ENCODE measurements around the gene ZNF598. TPM values are rescaled to one million over a fixed set of nuclear protein-coding genes. Genes with fewer than 3 reads are reported as not detected.

ZNF598 gene
- polyA plus RNA-seq, 4 donors: 26.7 to 51.9 (median 29.7) TPM

DNA sequence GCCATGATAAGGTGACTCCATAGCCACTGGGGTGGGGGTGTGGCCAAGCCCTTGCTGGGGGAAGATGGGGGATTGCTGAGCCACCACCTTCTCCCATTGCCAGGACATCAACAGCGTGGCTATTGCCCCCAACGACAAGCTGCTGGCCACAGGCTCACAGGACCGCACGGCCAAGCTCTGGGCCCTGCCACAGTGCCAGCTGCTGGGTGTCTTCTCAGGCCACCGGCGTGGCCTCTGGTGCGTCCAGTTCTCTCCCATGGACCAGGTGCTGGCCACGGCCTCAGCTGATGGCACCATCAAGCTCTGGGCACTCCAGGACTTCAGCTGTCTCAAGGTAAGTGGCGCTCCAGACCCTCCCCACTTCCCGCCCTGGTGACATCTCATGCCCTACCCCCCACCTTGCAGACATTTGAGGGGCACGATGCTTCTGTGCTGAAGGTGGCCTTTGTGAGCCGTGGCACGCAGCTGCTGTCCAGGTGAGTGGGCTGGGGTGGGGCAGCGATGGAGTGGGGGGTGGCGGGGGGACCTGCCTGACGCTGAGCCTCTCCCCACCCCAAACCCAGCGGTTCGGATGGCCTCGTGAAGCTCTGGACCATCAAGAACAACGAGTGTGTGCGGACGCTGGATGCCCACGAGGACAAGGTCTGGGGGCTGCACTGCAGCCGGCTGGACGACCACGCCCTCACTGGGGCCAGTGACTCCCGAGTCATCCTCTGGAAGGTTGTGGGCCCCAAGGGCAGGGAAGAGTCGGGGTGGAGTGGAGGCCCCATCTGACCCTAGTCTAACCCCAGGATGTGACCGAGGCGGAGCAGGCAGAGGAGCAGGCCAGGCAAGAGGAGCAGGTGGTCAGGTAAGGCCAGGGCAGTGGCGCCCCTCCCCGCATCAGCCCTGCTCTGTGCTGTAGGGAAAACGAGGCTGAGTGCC is 32.4 kb downstream of the ZNF598 start:
- peaks cover 0 to 30% (median 5%) of the 10 kb centered on the region in 3 donors for H3K27me3 ChIP-seq (ENCODE audit: control insufficient read depth in 3 of 3, insufficient read depth in 3 of 3, low read length in 3 of 3)
- peaks cover 0 to 51% (median 7%) of the 10 kb centered on the region in 3 donors for H3K36me3 ChIP-seq (ENCODE audit: control insufficient read depth in 3 of 3, insufficient read depth in 2 of 3, low read depth in 1 of 3, low read length in 3 of 3)
- H3K4me1 ChIP-seq (ENCODE audit: control insufficient read depth in 3 of 3, insufficient read depth in 2 of 3, low read depth in 1 of 3, low read length in 2 of 3): peaks cover 2 to 47% (median 5%) of the 10 kb centered on the region in 3 donors
- H3K27ac ChIP-seq (ENCODE audit: low read depth in 1 of 3, low read length in 2 of 3): no peak overlapping the region
- DNase-seq: no peak
- no peak for FAIRE-seq
- 90 to 93% (median 91%) methylated on average over 31 to 33 of the region's 33 CpGs for WGBS, 3 donors
- no peaks in the 10 kb centered on the region for H3K9me3 ChIP-seq (ENCODE audit: control insufficient read depth in 2 of 2, insufficient read depth in 1 of 2, low read depth in 1 of 2, low read length in 1 of 2)
- H3K4me3 ChIP-seq (ENCODE audit: low read depth in 1 of 3, low read length in 3 of 3): no peak overlapping the region

DNA sequence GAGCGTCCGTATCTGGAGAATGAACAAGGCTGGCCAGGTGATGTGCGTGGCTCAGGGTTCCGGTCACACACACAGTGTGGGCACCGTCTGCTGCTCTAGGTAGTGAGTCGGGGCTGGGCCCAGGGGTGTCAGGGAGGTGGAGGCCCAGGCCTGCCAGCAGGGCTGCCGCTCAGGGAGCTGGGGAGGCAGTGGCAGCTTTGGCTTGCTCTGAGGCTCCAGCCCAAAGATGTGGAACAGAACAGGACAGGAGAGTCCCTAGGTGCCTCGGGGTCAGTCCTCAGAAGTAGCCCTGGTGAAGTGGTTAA is 33.5 kb downstream of the ZNF598 start:
- Histone ChIP-seq H3K27me3 (ENCODE audit: control insufficient read depth in 3 of 3, insufficient read depth in 3 of 3, low read length in 3 of 3) (peaks cover 0 to 20% (median 5%) of the 10 kb centered on the region in 3 donors), H3K4me1 (ENCODE audit: control insufficient read depth in 3 of 3, insufficient read depth in 2 of 3, low read depth in 1 of 3, low read length in 2 of 3) (peaks cover 2 to 37% (median 5%) of the 10 kb centered on the region in 3 donors), H3K4me3 (ENCODE audit: low read depth in 1 of 3, low read length in 3 of 3) (no peak overlapping the region), H3K27ac (ENCODE audit: low read depth in 1 of 3, low read length in 2 of 3) (no peak overlapping the region), H3K9me3 (ENCODE audit: control insufficient read depth in 2 of 2, insufficient read depth in 1 of 2, low read depth in 1 of 2, low read length in 1 of 2) (no peaks in the 10 kb centered on the region), H3K36me3 (ENCODE audit: control insufficient read depth in 3 of 3, insufficient read depth in 2 of 3, low read depth in 1 of 3, low read length in 3 of 3) (peaks cover 0 to 51% (median 7%) of the 10 kb centered on the region in 3 donors)
- 90 to 96% (median 92%) methylated on average over 8 of the region's 8 CpGs for WGBS, 3 donors
- no peak for FAIRE-seq
- no peak for DNase-seq

DNA sequence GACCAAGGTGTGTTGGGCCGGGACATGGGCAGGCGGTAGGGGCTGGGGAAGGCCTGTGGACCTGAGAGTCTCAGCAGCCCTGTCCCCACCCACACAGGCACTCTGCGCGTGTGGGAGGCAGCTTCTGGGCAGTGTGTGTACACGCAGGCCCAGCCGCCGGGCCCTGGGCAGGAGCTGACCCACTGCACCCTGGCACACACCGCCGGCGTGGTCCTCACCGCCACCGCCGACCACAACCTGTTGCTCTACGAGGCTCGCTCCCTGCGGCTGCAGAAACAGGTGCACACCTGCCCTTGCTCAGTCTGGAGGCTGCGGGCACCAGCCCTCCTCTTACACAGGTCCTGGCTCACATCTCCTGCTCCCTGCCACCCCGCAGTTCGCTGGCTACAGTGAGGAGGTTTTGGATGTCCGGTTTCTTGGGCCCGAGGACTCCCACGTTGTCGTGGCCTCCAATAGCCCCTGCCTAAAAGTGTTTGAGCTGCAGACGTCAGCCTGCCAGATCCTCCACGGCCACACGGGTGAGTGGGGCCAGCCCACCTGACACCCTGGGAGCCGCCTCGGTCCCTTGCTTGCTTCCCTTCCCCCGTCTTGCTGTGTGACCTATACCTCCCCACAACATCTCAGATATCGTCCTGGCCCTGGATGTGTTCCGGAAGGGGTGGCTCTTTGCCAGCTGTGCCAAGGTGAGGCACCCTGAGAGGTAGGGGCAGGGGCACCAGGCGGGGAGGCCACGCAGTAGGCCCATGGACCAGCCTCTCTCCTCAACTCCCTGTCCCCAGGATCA is 34.0 kb downstream of the ZNF598 start:
- Histone ChIP-seq H3K4me1 (ENCODE audit: control insufficient read depth in 3 of 3, insufficient read depth in 2 of 3, low read depth in 1 of 3, low read length in 2 of 3) (peaks cover 2 to 36% (median 5%) of the 10 kb centered on the region in 3 donors), H3K4me3 (ENCODE audit: low read depth in 1 of 3, low read length in 3 of 3) (no peak overlapping the region), H3K27ac (ENCODE audit: low read depth in 1 of 3, low read length in 2 of 3) (no peak overlapping the region), H3K9me3 (ENCODE audit: control insufficient read depth in 2 of 2, insufficient read depth in 1 of 2, low read depth in 1 of 2, low read length in 1 of 2) (no peaks in the 10 kb centered on the region), H3K27me3 (ENCODE audit: control insufficient read depth in 3 of 3, insufficient read depth in 3 of 3, low read length in 3 of 3) (peaks cover 0 to 14% (median 5%) of the 10 kb centered on the region in 3 donors), H3K36me3 (ENCODE audit: control insufficient read depth in 3 of 3, insufficient read depth in 2 of 3, low read depth in 1 of 3, low read length in 3 of 3) (peaks cover 0 to 51% (median 7%) of the 10 kb centered on the region in 3 donors)
- FAIRE-seq (no peak), DNase-seq (no peak)
- WGBS, 3 donors: 90 to 95% (median 93%) methylated on average over 32 to 33 of the region's 33 CpGs

DNA sequence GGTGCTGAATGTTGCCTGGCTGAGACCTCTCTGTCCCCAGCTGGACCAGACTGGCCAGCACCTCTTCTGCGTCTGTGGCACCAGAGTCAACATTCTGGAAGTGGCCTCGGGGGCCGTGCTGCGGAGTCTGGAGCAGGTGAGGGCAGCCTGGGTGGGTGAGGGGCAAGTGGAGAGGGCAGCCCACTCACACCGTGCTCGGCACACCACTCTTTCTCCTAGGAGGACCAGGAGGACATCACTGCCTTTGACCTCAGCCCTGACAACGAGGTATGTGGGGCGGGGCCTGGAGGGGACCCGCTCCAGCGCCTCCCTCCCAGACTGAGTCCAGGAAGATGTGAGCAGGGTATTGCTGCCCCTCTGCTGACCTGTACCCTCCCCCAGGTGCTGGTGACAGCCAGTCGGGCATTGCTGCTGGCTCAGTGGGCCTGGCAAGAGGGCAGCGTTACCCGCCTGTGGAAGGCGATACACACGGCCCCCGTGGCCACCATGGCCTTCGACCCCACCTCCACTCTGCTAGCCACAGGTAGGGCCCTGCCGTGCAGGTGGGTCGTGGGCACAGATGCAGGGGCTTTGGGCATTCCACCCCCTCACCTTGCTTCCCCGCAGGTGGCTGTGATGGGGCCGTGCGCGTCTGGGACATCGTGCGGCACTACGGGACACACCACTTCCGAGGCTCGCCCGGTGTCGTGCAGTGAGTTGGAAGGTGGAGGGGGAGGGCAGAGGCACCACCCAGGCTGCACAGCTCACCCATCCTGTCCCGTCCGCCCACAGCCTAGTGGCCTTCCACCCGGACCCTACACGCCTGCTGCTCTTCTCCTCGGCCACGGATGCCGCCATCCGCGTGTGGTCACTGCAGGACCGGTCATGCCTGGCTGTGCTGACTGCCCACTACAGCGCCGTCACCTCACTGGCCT is 35.2 kb downstream of the ZNF598 start:
- DNase-seq (no peak), FAIRE-seq (no peak)
- no peaks in the 10 kb centered on the region for H3K9me3 ChIP-seq (ENCODE audit: control insufficient read depth in 2 of 2, insufficient read depth in 1 of 2, low read depth in 1 of 2, low read length in 1 of 2)
- peaks cover 0 to 2% (median 0%) of the 10 kb centered on the region in 3 donors for H3K27me3 ChIP-seq (ENCODE audit: control insufficient read depth in 3 of 3, insufficient read depth in 3 of 3, low read length in 3 of 3)
- H3K36me3 ChIP-seq (ENCODE audit: control insufficient read depth in 3 of 3, insufficient read depth in 2 of 3, low read depth in 1 of 3, low read length in 3 of 3): peaks cover 0 to 51% (median 7%) of the 10 kb centered on the region in 3 donors
- H3K4me1 ChIP-seq (ENCODE audit: control insufficient read depth in 3 of 3, insufficient read depth in 2 of 3, low read depth in 1 of 3, low read length in 2 of 3): peaks cover 0 to 24% (median 5%) of the 10 kb centered on the region in 3 donors
- 94 to 95% (median 94%) methylated on average over 37 to 42 of the region's 42 CpGs for WGBS, 3 donors
- no peak overlapping the region for H3K27ac ChIP-seq (ENCODE audit: low read depth in 1 of 3, low read length in 2 of 3)
- H3K4me3 ChIP-seq (ENCODE audit: low read depth in 1 of 3, low read length in 3 of 3): no peak overlapping the region

DNA sequence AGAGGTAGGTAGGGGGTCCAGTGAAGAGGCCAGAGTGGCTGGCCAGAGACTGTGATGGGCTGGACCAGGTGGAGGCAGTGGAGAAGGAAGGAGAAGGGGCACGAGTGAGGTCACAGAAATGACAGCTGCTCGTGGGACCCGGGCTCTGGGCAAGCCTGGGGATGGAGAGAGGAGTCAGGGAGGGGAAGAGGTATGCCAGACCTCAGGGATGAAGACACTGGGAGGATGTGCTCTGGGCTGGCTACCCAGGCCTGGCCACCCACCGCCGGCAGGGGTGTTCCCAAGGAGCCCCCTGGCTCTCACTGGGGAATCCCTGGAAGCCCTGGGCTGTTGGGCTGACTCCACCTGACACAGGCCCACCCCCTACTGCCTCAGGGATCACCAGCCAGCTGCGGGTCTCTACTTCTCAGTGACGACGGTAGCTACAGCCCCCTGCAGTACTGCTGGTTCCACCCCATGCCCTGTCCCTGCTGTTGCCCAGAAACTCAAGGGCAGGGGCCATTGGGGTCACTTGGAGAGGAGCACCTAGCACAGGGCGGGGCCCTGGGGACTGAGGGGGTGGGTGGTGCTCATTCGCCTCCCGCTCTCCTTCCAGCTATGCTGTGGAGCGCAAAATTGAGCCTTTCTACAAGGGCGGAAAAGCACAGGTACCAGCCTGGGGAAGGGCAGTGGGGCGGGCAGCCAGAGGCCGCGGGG is 36.0 kb downstream of the ZNF598 start:
- no peak for DNase-seq
- WGBS, 3 donors: 88 to 99% (median 92%) methylated on average over 12 to 16 of the region's 16 CpGs
- Histone ChIP-seq H3K27ac (ENCODE audit: low read depth in 1 of 3, low read length in 2 of 3) (no peak overlapping the region), H3K9me3 (ENCODE audit: control insufficient read depth in 2 of 2, insufficient read depth in 1 of 2, low read depth in 1 of 2, low read length in 1 of 2) (no peaks in the 10 kb centered on the region), H3K27me3 (ENCODE audit: control insufficient read depth in 3 of 3, insufficient read depth in 3 of 3, low read length in 3 of 3) (no peaks in the 10 kb centered on the region), H3K4me3 (ENCODE audit: low read depth in 1 of 3, low read length in 3 of 3) (no peak overlapping the region), H3K36me3 (ENCODE audit: control insufficient read depth in 3 of 3, insufficient read depth in 2 of 3, low read depth in 1 of 3, low read length in 3 of 3) (peaks cover 0 to 49% (median 7%) of the 10 kb centered on the region in 3 donors), H3K4me1 (ENCODE audit: control insufficient read depth in 3 of 3, insufficient read depth in 2 of 3, low read depth in 1 of 3, low read length in 2 of 3) (peaks cover 0 to 19% (median 5%) of the 10 kb centered on the region in 3 donors)
- no peak for FAIRE-seq

DNA sequence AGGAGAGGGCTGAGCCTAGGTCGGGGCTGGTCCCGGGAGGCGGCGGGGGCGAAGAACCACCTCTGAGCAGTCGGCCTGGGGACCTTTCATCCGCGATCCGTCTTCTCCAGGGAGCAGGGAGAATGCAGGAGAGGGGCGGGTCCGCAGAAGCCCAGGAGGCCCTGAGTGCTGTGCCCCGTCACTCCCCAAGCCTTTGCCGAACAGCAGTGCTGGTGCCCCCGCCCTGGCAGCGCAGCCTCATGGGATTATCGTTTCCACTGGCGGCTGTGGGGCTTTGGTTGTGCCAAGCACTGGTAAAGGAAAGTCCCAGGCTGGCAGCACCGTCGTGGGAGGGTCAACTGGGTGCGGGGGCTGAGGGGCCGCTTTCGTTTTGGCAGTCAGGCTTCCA is 37.1 kb downstream of the ZNF598 start:
- DNase-seq (peak; percentile 30 to 53), FAIRE-seq (no peak)
- Histone ChIP-seq H3K4me3 (ENCODE audit: low read depth in 1 of 3, low read length in 3 of 3) (peak overlapping the region; percentile 91 to 95 (median 91)), H3K27ac (ENCODE audit: low read depth in 1 of 3, low read length in 2 of 3) (peak overlapping the region in 2 of 3 donors; percentile 85 to 94), H3K27me3 (ENCODE audit: control insufficient read depth in 3 of 3, insufficient read depth in 3 of 3, low read length in 3 of 3) (no peaks in the 10 kb centered on the region), H3K4me1 (ENCODE audit: control insufficient read depth in 3 of 3, insufficient read depth in 2 of 3, low read depth in 1 of 3, low read length in 2 of 3) (peaks cover 0 to 14% (median 5%) of the 10 kb centered on the region in 3 donors), H3K9me3 (ENCODE audit: control insufficient read depth in 2 of 2, insufficient read depth in 1 of 2, low read depth in 1 of 2, low read length in 1 of 2) (no peaks in the 10 kb centered on the region), H3K36me3 (ENCODE audit: control insufficient read depth in 3 of 3, insufficient read depth in 2 of 3, low read depth in 1 of 3, low read length in 3 of 3) (peaks cover 0 to 38% (median 7%) of the 10 kb centered on the region in 3 donors)
- WGBS, 3 donors: 2 to 3% (median 3%) methylated on average over 22 of the region's 22 CpGs

DNA sequence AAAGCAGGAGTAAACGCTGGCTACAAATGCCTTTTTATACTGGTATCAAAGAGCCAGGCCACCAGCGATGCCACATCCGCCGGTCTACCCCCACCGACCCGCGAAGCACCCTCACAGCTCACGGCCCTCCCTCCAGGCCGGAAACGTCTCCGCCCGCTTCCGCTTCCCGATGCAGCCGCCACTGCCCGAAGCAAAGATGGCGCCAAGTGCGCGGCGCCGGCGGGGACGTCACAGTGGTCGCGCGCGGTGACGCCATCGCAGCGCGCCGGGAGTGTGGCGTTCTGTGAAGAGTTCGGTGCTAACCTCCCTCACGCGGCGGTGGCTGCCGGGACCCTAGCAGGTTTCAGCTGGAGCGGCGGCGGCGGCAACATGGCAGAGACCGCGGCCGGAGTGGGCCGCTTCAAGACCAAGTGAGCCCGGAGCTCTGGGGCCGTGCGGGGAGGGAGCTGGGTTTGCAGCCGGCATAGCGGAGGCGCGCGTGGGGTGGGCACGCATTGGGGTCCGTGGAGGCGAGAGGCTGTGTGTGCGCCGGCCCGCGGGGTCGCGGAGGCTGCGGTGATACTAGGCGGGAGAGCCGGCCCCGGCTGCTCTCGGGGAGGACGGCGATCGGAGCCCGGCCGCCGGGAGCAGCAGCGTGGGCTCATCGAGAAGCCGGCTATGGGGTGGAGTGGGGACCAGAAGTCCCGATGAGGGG is 37.7 kb downstream of the ZNF598 start, which contains the start of gene TBL3:
Gene TBL3, plus strand, starts transcription at position 258 of the 694 bp plus-strand sequence. Its CDS starts 112 bp downstream, at position 370.
- H3K27ac ChIP-seq (ENCODE audit: low read depth in 1 of 3, low read length in 2 of 3): peak within 1 kb of the TSS; percentile 85 to 98 (median 94)
- H3K9me3 ChIP-seq (ENCODE audit: control insufficient read depth in 2 of 2, insufficient read depth in 1 of 2, low read depth in 1 of 2, low read length in 1 of 2): no peaks in the 10 kb centered on the region
- no peaks in the 10 kb centered on the region for H3K27me3 ChIP-seq (ENCODE audit: control insufficient read depth in 3 of 3, insufficient read depth in 3 of 3, low read length in 3 of 3)
- peaks cover 0 to 14% (median 5%) of the 10 kb centered on the region in 3 donors for H3K4me1 ChIP-seq (ENCODE audit: control insufficient read depth in 3 of 3, insufficient read depth in 2 of 3, low read depth in 1 of 3, low read length in 2 of 3)
- H3K4me3 ChIP-seq (ENCODE audit: low read depth in 1 of 3, low read length in 3 of 3): peak within 1 kb of the TSS; percentile 91 to 95 (median 91)
- WGBS, 3 donors: 0 to 1% (median 0%) methylated on average over 62 to 78 of the region's 78 CpGs
- H3K36me3 ChIP-seq (ENCODE audit: control insufficient read depth in 3 of 3, insufficient read depth in 2 of 3, low read depth in 1 of 3, low read length in 3 of 3): peaks cover 0 to 32% (median 7%) of the 10 kb centered on the region in 3 donors
- FAIRE-seq: no peak
- DNase-seq: peak; percentile 91 to 98

Measured in small intestine (tissue), 7 donors.